GM12878 (cell line): ENCODE measurements around the gene MICALL2. TPM values are rescaled to one million over a fixed set of nuclear protein-coding genes. Genes with fewer than 3 reads are reported as not detected.

Experiments used
- ATAC-seq: fragments of 200-7000 bp; cut with Tn5 transposase; 3 replicates; pipeline ENCODE4 v1.9.1; 2020; ENCODE audit warnings: mild to moderate bottlenecking, moderate library complexity
- BruUV-seq: library from RNA; stranded (reverse); fragments of 400-500 nt; replicated peaks from 2 replicates; lab custom pipeline; 2021; lab: Mats Ljungman, UMichigan
- CTCF ChIA-PET: fragments of 300-600 bp; sonication (Branson Sonifier 250); formaldehyde crosslinking; extraction: SDS; loops from one replicate; lab custom pipeline; 2021; ENCODE audit warnings: inconsistent platforms; lab: Yijun Ruan, JAX
- POLR2A ChIA-PET: fragments of 350-600 bp; formaldehyde crosslinking; extraction: SDS; loops from one replicate; lab custom pipeline; 2021; ENCODE audit warnings: inconsistent platforms; lab: Charles Lee
- RAD21 ChIA-PET: fragments of 300-600 bp; sonication (Branson Sonifier 250); formaldehyde crosslinking; loops from one replicate; lab custom pipeline; 2023; ENCODE audit warnings: antibody characterized with exemption; ENCODE audit not compliant: unreplicated experiment; lab: Charles Lee
- SMC1A ChIA-PET: fragments of 300-600 bp; sonication (Branson Sonifier 250); formaldehyde crosslinking; loops from one replicate; lab custom pipeline; 2023; ENCODE audit not compliant: unreplicated experiment, uncharacterized antibody; lab: Charles Lee
- DNase-seq: peaks from one replicate; pipeline ENCODE4 v3.0.0-alpha.2; 2011; ENCODE audit warnings: low read depth, low spot score
- FAIRE-seq: peaks from 3 replicates; lab custom pipeline; 2011; peaks lifted over from hg19 to GRCh38; lab: Jason Lieb, UNC
- H2AFZ ChIP-seq: 2 replicates; pipeline ENCODE4 v1.6.0; 2011; ENCODE audit warnings: low read depth, low read length, control low read depth; ENCODE audit not compliant: control insufficient read depth
- H3K27ac ChIP-seq: 2 replicates; pipeline ENCODE4 v1.5.1; 2011; ENCODE audit warnings: control low read depth; ENCODE audit not compliant: control insufficient read depth, insufficient read depth
- H3K27me3 ChIP-seq, 2 experiments: replicated peaks in 1 of 2; 2 replicates each; pipeline versions ENCODE4 v1.6.0 to v1.6.1; 2011; ENCODE audit warnings: low read length in 1 of 2; ENCODE audit not compliant: control insufficient read depth in 2 of 2, insufficient read depth in 2 of 2
- H3K36me3 ChIP-seq, 2 experiments: 2 replicates each; pipeline ENCODE4 v1.5.1; 2011; ENCODE audit warnings: low read length in 1 of 2; ENCODE audit not compliant: control insufficient read depth in 2 of 2, insufficient read depth in 2 of 2
- H3K4me1 ChIP-seq: 2 replicates; pipeline ENCODE4 v1.6.1; 2011; ENCODE audit warnings: mild to moderate bottlenecking, low read length, moderate library complexity, mixed read lengths; ENCODE audit not compliant: control insufficient read depth, insufficient read depth
- H3K4me2 ChIP-seq: 2 replicates; pipeline ENCODE4 v1.6.0; 2011; ENCODE audit warnings: control low read depth; ENCODE audit not compliant: control insufficient read depth, insufficient read depth
- H3K4me3 ChIP-seq: fragments of 200-600 bp; sonication (generic); 2 replicates; pipeline ENCODE4 v1.5.1; 2016
- H3K79me2 ChIP-seq: 2 replicates; pipeline ENCODE4 v1.6.0; 2011; ENCODE audit warnings: low read length; ENCODE audit not compliant: control insufficient read depth, insufficient read depth
- H3K9ac ChIP-seq: 2 replicates; pipeline ENCODE4 v1.8.0; 2011; ENCODE audit warnings: low read length, control low read depth, mixed read lengths; ENCODE audit not compliant: control insufficient read depth, insufficient read depth
- H3K9me3 ChIP-seq: replicated peaks from 3 replicates; pipeline ENCODE4 v1.5.1; 2011; ENCODE audit warnings: mild to moderate bottlenecking, low read length; ENCODE audit not compliant: control insufficient read depth, insufficient read depth
- H4K20me1 ChIP-seq: 2 replicates; pipeline ENCODE4 v1.6.0; 2011; ENCODE audit not compliant: control insufficient read depth, insufficient read depth
- ATF3 ChIP-seq: IDR thresholded peaks from 2 replicates; pipeline ENCODE4 v1.6.1; 2011; ENCODE audit warnings: low read depth, mild to moderate bottlenecking, low read length, moderate library complexity, borderline replicate concordance; ENCODE audit errors: extremely low read depth
- CTCF ChIP-seq, 3 experiments: IDR thresholded peaks in 2 of 3; conservative IDR thresholded peaks in 1 of 3; 2 replicates each; pipeline ENCODE4 v1.5.1; 2011; ENCODE audit warnings: low read depth in 3 of 3, low read length in 3 of 3, mild to moderate bottlenecking in 3 of 3, control low read depth in 2 of 3, moderate library complexity in 2 of 3, inconsistent platforms in 1 of 3, mixed read lengths in 1 of 3; ENCODE audit not compliant: control insufficient read depth in 2 of 3, insufficient read depth in 1 of 3; ENCODE audit errors: extremely low read depth in 1 of 3
- DPF2 ChIP-seq: fragments of 450-650 bp; IDR thresholded peaks from 2 replicates; pipeline ENCODE4 v1.6.1; 2017; ENCODE audit warnings: mild to moderate bottlenecking
- NFIC ChIP-seq: IDR thresholded peaks from 2 replicates; pipeline ENCODE4 v1.6.1; 2012; ENCODE audit warnings: low read depth, mild to moderate bottlenecking, inconsistent platforms, low read length, moderate library complexity
- NR2F1 ChIP-seq: fragments of 450-650 bp; conservative IDR thresholded peaks from 2 replicates; pipeline ENCODE4 v1.6.1; 2017; ENCODE audit warnings: mild to moderate bottlenecking
- POLR2A ChIP-seq: IDR thresholded peaks from 2 replicates; pipeline ENCODE4 v1.6.1; 2011; ENCODE audit warnings: low read depth, mild to moderate bottlenecking, low read length
- POU2F2 ChIP-seq: IDR thresholded peaks from 3 replicates; pipeline ENCODE4 v1.6.1; 2011; ENCODE audit warnings: low read depth, mild to moderate bottlenecking, low read length, borderline replicate concordance
- SPI1 ChIP-seq: IDR thresholded peaks from 2 replicates; pipeline ENCODE4 v1.6.1; 2011; ENCODE audit warnings: low read depth, mild to moderate bottlenecking, low read length, moderate library complexity, borderline replicate concordance; ENCODE audit not compliant: insufficient read depth
- SREBF1 ChIP-seq: IDR thresholded peaks from 2 replicates; pipeline ENCODE4 v1.6.1; 2012; ENCODE audit warnings: mild to moderate bottlenecking, low read length
- YY1 ChIP-seq: IDR thresholded peaks from 2 replicates; pipeline ENCODE4 v1.6.1; 2011; ENCODE audit warnings: low read depth, mild to moderate bottlenecking, low read length
- ZBED1 ChIP-seq: IDR thresholded peaks from 2 replicates; pipeline ENCODE4 v1.6.1; 2016; ENCODE audit warnings: borderline replicate concordance
- ZBTB11 ChIP-seq: fragments of 450-650 bp; formaldehyde crosslinking; IDR thresholded peaks from 2 replicates; pipeline ENCODE4 v1.5.0; 2022; ENCODE audit warnings: mild to moderate bottlenecking, missing genetic modification characterization
- ZNF592 ChIP-seq: fragments of 450-650 bp; IDR thresholded peaks from 2 replicates; pipeline ENCODE4 v1.6.1; 2017; ENCODE audit warnings: mild to moderate bottlenecking, moderate library complexity
- WGBS: methylation state at CpG from one replicate; pipeline ENCODE4 v1.1.6; 2016; ENCODE audit warnings: low lambda C conversion rate; ENCODE audit not compliant: insufficient replicate concordance, insufficient coverage; ENCODE audit errors: missing lambda C conversion rate; 5-methylcytosine and 5-hydroxymethylcytosine counted together
- in situ Hi-C: fragments of 300-500 bp; cut with MboI; formaldehyde crosslinking; loops from 9 replicates; pipeline ENCODE4 v1.14.3; 2018; ENCODE audit warnings: mixed read lengths
- intact Hi-C: fragments of 100-400 bp; cut with micrococcal nuclease; formaldehyde crosslinking; loops from one replicate; pipeline ENCODE4 v1.14.2; 2022; ENCODE audit not compliant: unreplicated experiment
- polyA plus RNA-seq, 11 experiments: library from polyadenylated mRNA; depleted of rRNA in 4 of 11; unstranded in 6 of 11; stranded (reverse) in 5 of 11; fragments of >200 nt; fragmentation: Nextera tagmentation in 4 of 11; fragmentation: Illumina TruSeq in 1 of 11; extraction: Ambion mirVana in 4 of 11; extraction: Trizol in 1 of 11; gene quantifications; 1 replicate in 1 of 11; 2 replicates in 10 of 11; pipeline versions ENCODE4 v1.2.1 to v1.2.3, GENCODE V29; 2011 to 2016; ENCODE audit warnings: inconsistent platforms in 2 of 11, missing spikeins in 2 of 11, low read depth in 1 of 11
- total RNA-seq, 4 experiments: library from RNA; depleted of rRNA in 3 of 4; stranded (reverse); fragments of >200 nt in 3 of 4; fragmentation: Illumina TruSeq in 1 of 4; extraction: Trizol in 1 of 4; gene quantifications; 2 replicates each; pipeline versions ENCODE4 v1.2.1 to v1.2.3, GENCODE V29; 2013 to 2021

Gene MICALL2
- total and polyA plus RNA-seq, 10 of the 15 experiments (the other 5 are each of a cell fraction or from before 2014, with no cell fraction given): 0.04 to 1.7 (median 0.83) TPM; not detected in 3

GRCh38 chr7:1494866-1495563, 35.7 kb upstream of the MICALL2 start (continued):
- TF ChIP-seq ZBTB11 (no peak), POU2F2 (no peak)
- TF ChIP-seq, all 136 proteins: peak for 0

GRCh38 chr7:1494447-1494846, 35.2 kb upstream of the MICALL2 start:
- H3K79me2 ChIP-seq: no peaks in the 10 kb centered on the region
- POLR2A ChIA-PET: no interaction called here
- CTCF ChIA-PET: no interaction called here
- in situ Hi-C loops (no loop called here), intact Hi-C loops (no loop called here)
- RAD21 ChIA-PET: no interaction called here
- DNase-seq (no peak), FAIRE-seq (no peak), ATAC-seq (no peak)
- H3K4me2 ChIP-seq: no peak overlapping the region
- no peak overlapping the region for H3K27ac ChIP-seq
- H3K9me3 ChIP-seq: no peaks in the 10 kb centered on the region
- WGBS: 93% methylated on average over 17 of the region's 25 CpGs
- no peak overlapping the region for H3K4me3 ChIP-seq
- H3K4me1 ChIP-seq: no peaks in the 10 kb centered on the region
- no peaks in the 10 kb centered on the region for H4K20me1 ChIP-seq
- BruUV-seq: no TSS peak
- H3K9ac ChIP-seq: no peak overlapping the region
- H3K36me3 ChIP-seq: peaks cover 5 to 24% of the 10 kb centered on the region in 2 experiments; a peak in 3 of 4 replicates
- H3K27me3 ChIP-seq: no peaks in the 10 kb centered on the region
- no peak overlapping the region for H2AFZ ChIP-seq
- SMC1A ChIA-PET: no interaction called here
- no peak for TF ChIP-seq YY1
- no peak for TF ChIP-seq NFIC
- no peak; the same call in 1 of the 2 replicates for TF ChIP-seq POLR2A
- no peak for TF ChIP-seq NR2F1
- no peak for TF ChIP-seq SREBF1
- no peak for TF ChIP-seq ZNF592
- TF ChIP-seq ATF3: no peak
- TF ChIP-seq DPF2: no peak
- TF ChIP-seq ZBED1: no peak
- no peak for TF ChIP-seq CTCF (IDR thresholded peaks at IDR 0.05 in 2 of 3, conservative IDR thresholded peaks at IDR 0.05 in 1 of 3; ENCODE audit: control insufficient read depth in 2 of 3, extremely low read depth in 1 of 3, insufficient read depth in 1 of 3, low read depth in 3 of 3, low read length in 3 of 3)
- TF ChIP-seq SPI1: no peak
